SK-N-SH treated with all-trans-retinoic acid at 6 μM for 48 hours (cell line): ENCODE measurements around the gene ECEL1.
"Not testable (repeated sequence)": the region's sequence is repeated elsewhere in the genome, so short reads cannot be mapped to it uniquely, and the experiment has no call there.

Experiments
- ATAC-seq: fragments of 200-7000 bp; cut with Tn5 transposase; 3 replicates; pipeline ENCODE4 v1.9.1; 2020; ENCODE audit warnings: mild to moderate bottlenecking, moderate library complexity
- ARNTL ChIP-seq: fragments of 450-650 bp; formaldehyde crosslinking; IDR thresholded peaks from 2 replicates; pipeline ENCODE4 v1.5.0; 2020; ENCODE audit warnings: low read depth, mild to moderate bottlenecking, moderate library complexity, borderline replicate concordance
- BACH2 ChIP-seq: fragments of 250-450 bp; sonication (Bioruptor Pico); IDR thresholded peaks from 2 replicates; pipeline ENCODE4 v1.9.0; 2021; ENCODE audit warnings: mild to moderate bottlenecking, borderline replicate concordance
- CSDC2 ChIP-seq: fragments of 250-450 bp; sonication (Bioruptor Pico); IDR thresholded peaks from 2 replicates; pipeline ENCODE4 v1.5.0; 2020; ENCODE audit warnings: mild to moderate bottlenecking, moderate library complexity
- CSRNP3 ChIP-seq: fragments of 250-450 bp; sonication (Bioruptor Pico); IDR thresholded peaks from 2 replicates; pipeline ENCODE4 v1.5.1; 2021; ENCODE audit warnings: mild to moderate bottlenecking, moderate library complexity
- ESRRG ChIP-seq: fragments of 250-450 bp; sonication (Bioruptor Pico); IDR thresholded peaks from 2 replicates; pipeline ENCODE4 v1.6.1; 2021; ENCODE audit warnings: mild to moderate bottlenecking
- OSR1 ChIP-seq: fragments of 250-450 bp; sonication (Bioruptor Pico); IDR thresholded peaks from 2 replicates; pipeline ENCODE4 v1.8.0; 2022; ENCODE audit warnings: moderate library complexity, mild to moderate bottlenecking, inconsistent platforms
- POU6F1 ChIP-seq: fragments of 250-450 bp; sonication (Bioruptor Pico); IDR thresholded peaks from 2 replicates; pipeline ENCODE4 v1.8.0; 2021; ENCODE audit warnings: low read depth, mild to moderate bottlenecking, moderate library complexity, borderline replicate concordance
- PPARA ChIP-seq: fragments of 250-450 bp; sonication (Bioruptor Pico); IDR thresholded peaks from 2 replicates; pipeline ENCODE4 v1.5.0; 2020; ENCODE audit warnings: mild to moderate bottlenecking, borderline replicate concordance
- RARB ChIP-seq: fragments of 250-450 bp; sonication (Bioruptor Pico); IDR thresholded peaks from 2 replicates; pipeline ENCODE4 v1.8.0; 2021; ENCODE audit warnings: mild to moderate bottlenecking, moderate library complexity
- SNAI2 ChIP-seq: fragments of 250-450 bp; sonication (Bioruptor Pico); IDR thresholded peaks from 2 replicates; pipeline ENCODE4 v1.5.0; 2020; ENCODE audit warnings: mild to moderate bottlenecking, moderate library complexity
- TCF4 ChIP-seq: fragments of 250-450 bp; sonication (Bioruptor Pico); IDR thresholded peaks from 2 replicates; pipeline ENCODE4 v1.8.0; 2021; ENCODE audit warnings: mild to moderate bottlenecking, moderate library complexity, borderline replicate concordance
- TOX ChIP-seq: fragments of 250-450 bp; sonication (Bioruptor Pico); IDR thresholded peaks from 2 replicates; pipeline ENCODE4 v1.8.0; 2021; ENCODE audit warnings: mild to moderate bottlenecking, moderate library complexity, borderline replicate concordance
- TSHZ2 ChIP-seq: fragments of 250-450 bp; sonication (Bioruptor Pico); IDR thresholded peaks from 2 replicates; pipeline ENCODE4 v1.5.0; 2020; ENCODE audit warnings: mild to moderate bottlenecking, moderate library complexity
- ZC3H10 ChIP-seq: fragments of 250-450 bp; sonication (Bioruptor Pico); IDR thresholded peaks from 2 replicates; pipeline ENCODE4 v1.5.1; 2021; ENCODE audit warnings: mild to moderate bottlenecking, moderate library complexity
- ZFP3 ChIP-seq: fragments of 250-450 bp; sonication (Bioruptor Pico); IDR thresholded peaks from 2 replicates; pipeline ENCODE4 v1.5.0; 2020; ENCODE audit warnings: mild to moderate bottlenecking, moderate library complexity
- ZFP30 ChIP-seq: fragments of 450-650 bp; formaldehyde crosslinking; IDR thresholded peaks from 2 replicates; pipeline ENCODE4 v1.5.0; 2022; ENCODE audit warnings: mild to moderate bottlenecking, moderate library complexity
- ZNF565 ChIP-seq: fragments of 450-650 bp; formaldehyde crosslinking; conservative IDR thresholded peaks from 2 replicates; pipeline ENCODE4 v1.5.0; 2020; ENCODE audit warnings: low read depth, mild to moderate bottlenecking, moderate library complexity
- ZNF70 ChIP-seq: fragments of 450-650 bp; formaldehyde crosslinking; IDR thresholded peaks from 2 replicates; pipeline ENCODE4 v1.5.0; 2020; ENCODE audit warnings: mild to moderate bottlenecking, moderate library complexity
- ZNF8 ChIP-seq: fragments of 450-650 bp; formaldehyde crosslinking; IDR thresholded peaks from 2 replicates; pipeline ENCODE4 v1.5.0; 2020; ENCODE audit warnings: mild to moderate bottlenecking, moderate library complexity
- TF ChIP-seq, protein P1 (sequence below): fragments of 250-450 bp; sonication (Bioruptor Pico); IDR thresholded peaks from 2 replicates; pipeline ENCODE4 v1.8.0; 2020; ENCODE audit warnings: mild to moderate bottlenecking, moderate library complexity, borderline replicate concordance

ECEL1 gene

GRCh38 chr2:232454630-232455029 is 33.0 kb downstream of the ECEL1 start:
- TF ChIP-seq CSDC2 (CRISPR knock-in tag) (no peak), ZNF70 (CRISPR knock-in tag) (no peak), TOX (no peak), SNAI2 (CRISPR knock-in tag) (no peak), ZFP30 (CRISPR knock-in tag) (no peak), ESRRG (no peak), OSR1 (CRISPR knock-in tag) (no peak), POU6F1 (CRISPR knock-in tag) (no peak)
- TF ChIP-seq, all 23 proteins: peak for 0
- no peak for ATAC-seq

- ATAC-seq: not testable (repeated sequence)
Observed at GRCh38 chr2:232451645-232452044, 36.0 kb downstream of the ECEL1 start.

- TF ChIP-seq ARNTL: no peak
- TF ChIP-seq CSDC2 (CRISPR knock-in tag): no peak
- TF ChIP-seq ZFP30 (CRISPR knock-in tag): no peak
- ATAC-seq: no peak
Observed at GRCh38 chr2:232449964-232450363, 37.7 kb downstream of the ECEL1 start.

GRCh38 chr2:232448304-232448690 is 39.3 kb downstream of the ECEL1 start:
- TF ChIP-seq OSR1 (CRISPR knock-in tag): no peak
- TF ChIP-seq TOX: no peak
- no peak for TF ChIP-seq SNAI2 (CRISPR knock-in tag)
- TF ChIP-seq CSRNP3 (CRISPR knock-in tag): no peak
- no peak for TF ChIP-seq ZNF70 (CRISPR knock-in tag)
- no peak for TF ChIP-seq TCF4 (CRISPR knock-in tag)
- TF ChIP-seq ESRRG: no peak
- no peak for TF ChIP-seq ZFP3 (CRISPR knock-in tag)
- TF ChIP-seq CSDC2 (CRISPR knock-in tag): no peak
- no peak for TF ChIP-seq ZFP30 (CRISPR knock-in tag)
- no peak for TF ChIP-seq ZC3H10 (CRISPR knock-in tag)
- TF ChIP-seq ZNF8: no peak

DNA sequence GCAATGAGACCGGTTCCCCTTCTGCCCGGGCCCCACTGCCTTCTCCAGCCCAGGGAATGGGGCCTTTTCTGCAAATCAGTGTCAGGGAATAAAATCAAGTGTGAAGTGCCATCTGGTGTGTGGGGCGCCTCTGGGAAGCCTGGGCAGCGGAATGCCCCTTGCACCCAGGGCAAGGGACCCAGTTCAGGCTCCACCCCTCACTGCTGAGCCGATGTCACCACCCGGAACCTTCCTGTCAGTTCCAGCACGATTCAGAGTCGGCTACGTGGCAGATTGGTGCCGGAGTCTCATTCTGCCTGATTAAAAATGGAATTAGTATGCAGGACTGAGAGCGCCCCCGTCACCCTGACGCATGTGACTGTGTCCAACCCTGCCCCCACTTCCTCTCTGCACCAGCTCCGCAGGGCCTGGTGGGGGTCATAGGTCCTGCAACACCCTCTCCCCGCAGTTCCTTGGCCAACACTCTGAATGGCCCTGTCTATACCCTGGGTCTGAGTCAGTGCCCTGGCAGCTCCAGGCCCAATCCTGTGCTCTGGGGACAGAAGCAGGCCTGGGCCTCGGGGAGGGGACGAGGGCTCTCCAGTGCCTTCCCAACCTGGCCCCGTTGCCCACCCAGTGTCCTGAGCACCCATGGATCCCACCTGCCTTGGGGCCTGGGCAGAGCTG is 39.9 kb downstream of the ECEL1 start:
- TF ChIP-seq SNAI2 (CRISPR knock-in tag): no peak
- no peak for TF ChIP-seq OSR1 (CRISPR knock-in tag)
- TF ChIP-seq ZNF8: no peak
- no peak for TF ChIP-seq ESRRG
- no peak for TF ChIP-seq CSRNP3 (CRISPR knock-in tag)
- no peak for TF ChIP-seq ZNF70 (CRISPR knock-in tag)
- TF ChIP-seq TSHZ2 (CRISPR knock-in tag): no peak
- TF ChIP-seq, protein P1, sequence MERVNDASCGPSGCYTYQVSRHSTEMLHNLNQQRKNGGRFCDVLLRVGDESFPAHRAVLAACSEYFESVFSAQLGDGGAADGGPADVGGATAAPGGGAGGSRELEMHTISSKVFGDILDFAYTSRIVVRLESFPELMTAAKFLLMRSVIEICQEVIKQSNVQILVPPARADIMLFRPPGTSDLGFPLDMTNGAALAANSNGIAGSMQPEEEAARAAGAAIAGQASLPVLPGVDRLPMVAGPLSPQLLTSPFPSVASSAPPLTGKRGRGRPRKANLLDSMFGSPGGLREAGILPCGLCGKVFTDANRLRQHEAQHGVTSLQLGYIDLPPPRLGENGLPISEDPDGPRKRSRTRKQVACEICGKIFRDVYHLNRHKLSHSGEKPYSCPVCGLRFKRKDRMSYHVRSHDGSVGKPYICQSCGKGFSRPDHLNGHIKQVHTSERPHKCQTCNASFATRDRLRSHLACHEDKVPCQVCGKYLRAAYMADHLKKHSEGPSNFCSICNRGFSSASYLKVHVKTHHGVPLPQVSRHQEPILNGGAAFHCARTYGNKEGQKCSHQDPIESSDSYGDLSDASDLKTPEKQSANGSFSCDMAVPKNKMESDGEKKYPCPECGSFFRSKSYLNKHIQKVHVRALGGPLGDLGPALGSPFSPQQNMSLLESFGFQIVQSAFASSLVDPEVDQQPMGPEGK: no peak
- TF ChIP-seq ZNF565 (CRISPR knock-in tag): no peak
- no peak for TF ChIP-seq PPARA
- no peak for TF ChIP-seq ZC3H10 (CRISPR knock-in tag)
- TF ChIP-seq ARNTL: no peak
- TF ChIP-seq TCF4 (CRISPR knock-in tag): no peak
- TF ChIP-seq TOX: no peak
- TF ChIP-seq BACH2 (CRISPR knock-in tag): no peak
- no peak for TF ChIP-seq RARB (CRISPR knock-in tag)
- no peak for TF ChIP-seq ZFP3 (CRISPR knock-in tag)
- TF ChIP-seq POU6F1 (CRISPR knock-in tag): no peak
- ATAC-seq: no peak

More at GRCh38 chr2:232448304-232448690, 39.3 kb downstream of the ECEL1 start:
- ATAC-seq: no peak
